Measurements from ENCODE around the gene TMSB4X. TPM values are rescaled to one million over a fixed set of nuclear protein-coding genes. Genes with fewer than 3 reads are reported as not detected.

Gene TMSB4X
- total and polyA plus RNA-seq, 2 of the 13 experiments (the other 11 are each of a cell fraction or from before 2014, with no cell fraction given): 10.5 to 29.6 TPM

GRCh38 chrX:12954376-12954775 is 20.5 kb upstream of the TMSB4X start:
- BruUV-seq (replicated peaks): no TSS peak
- Histone ChIP-seq H3K9ac (ENCODE audit: insufficient read depth, low read depth, low read length) (no peak overlapping the region), H3K36me3 (replicated peaks in 1 of 2; ENCODE audit: control insufficient read depth in 1 of 2, insufficient read depth in 2 of 2, low read length in 2 of 2) (no peaks in the 10 kb centered on the region), H3K4me1 (ENCODE audit: insufficient read depth, low read length) (peaks cover 36% of the 10 kb centered on the region), H3K27me3 (ENCODE audit: control insufficient read depth in 1 of 2, insufficient read depth in 2 of 2, low read length in 2 of 2) (no peaks in the 10 kb centered on the region), H4K20me1 (ENCODE audit: insufficient read depth, low read length) (no peaks in the 10 kb centered on the region), H3K9me3 (ENCODE audit: low read length) (no peaks in the 10 kb centered on the region), H3K79me2 (ENCODE audit: insufficient read depth, low read length) (no peaks in the 10 kb centered on the region), H3K4me3 (replicated peaks in 1 of 3; ENCODE audit: insufficient read depth in 1 of 3, low read depth in 2 of 3, low read length in 3 of 3) (no peak overlapping the region), H2AFZ (ENCODE audit: low read length) (no peak overlapping the region), H3K4me2 (ENCODE audit: low read depth, low read length) (no peak overlapping the region), H3K27ac (ENCODE audit: extremely low read length, insufficient read depth, low read length) (no peak overlapping the region)
- 96% methylated on average over 8 of the region's 9 CpGs for WGBS (ENCODE audit: low lambda C conversion rate)
- FAIRE-seq (no peak), ATAC-seq (no peak), DNase-seq (ENCODE audit: low spot score) (no peak)
- CTCF ChIA-PET (ENCODE audit: low intra/inter-chr PET ratio, low total read pairs): no interaction called here
- POLR2A ChIA-PET: no interaction called here
- in situ Hi-C loops (cut with HindIII; ENCODE audit: extremely low pct_ligation_motif_present, low pct_unique_long_range_greater_than_20kb): loop anchor here (10.0 kb wide), 1 partner anchor 540 kb away; no protein-coding TSS in a partner anchor
- intact Hi-C loops (cut with micrococcal nuclease; ENCODE audit: unreplicated experiment): no loop called here
- TF ChIP-seq, protein P1, sequence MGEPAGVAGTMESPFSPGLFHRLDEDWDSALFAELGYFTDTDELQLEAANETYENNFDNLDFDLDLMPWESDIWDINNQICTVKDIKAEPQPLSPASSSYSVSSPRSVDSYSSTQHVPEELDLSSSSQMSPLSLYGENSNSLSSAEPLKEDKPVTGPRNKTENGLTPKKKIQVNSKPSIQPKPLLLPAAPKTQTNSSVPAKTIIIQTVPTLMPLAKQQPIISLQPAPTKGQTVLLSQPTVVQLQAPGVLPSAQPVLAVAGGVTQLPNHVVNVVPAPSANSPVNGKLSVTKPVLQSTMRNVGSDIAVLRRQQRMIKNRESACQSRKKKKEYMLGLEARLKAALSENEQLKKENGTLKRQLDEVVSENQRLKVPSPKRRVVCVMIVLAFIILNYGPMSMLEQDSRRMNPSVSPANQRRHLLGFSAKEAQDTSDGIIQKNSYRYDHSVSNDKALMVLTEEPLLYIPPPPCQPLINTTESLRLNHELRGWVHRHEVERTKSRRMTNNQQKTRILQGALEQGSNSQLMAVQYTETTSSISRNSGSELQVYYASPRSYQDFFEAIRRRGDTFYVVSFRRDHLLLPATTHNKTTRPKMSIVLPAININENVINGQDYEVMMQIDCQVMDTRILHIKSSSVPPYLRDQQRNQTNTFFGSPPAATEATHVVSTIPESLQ (CRISPR knock-in tag; conservative IDR thresholded peaks at IDR 0.05): no peak
- TF ChIP-seq, protein P2, sequence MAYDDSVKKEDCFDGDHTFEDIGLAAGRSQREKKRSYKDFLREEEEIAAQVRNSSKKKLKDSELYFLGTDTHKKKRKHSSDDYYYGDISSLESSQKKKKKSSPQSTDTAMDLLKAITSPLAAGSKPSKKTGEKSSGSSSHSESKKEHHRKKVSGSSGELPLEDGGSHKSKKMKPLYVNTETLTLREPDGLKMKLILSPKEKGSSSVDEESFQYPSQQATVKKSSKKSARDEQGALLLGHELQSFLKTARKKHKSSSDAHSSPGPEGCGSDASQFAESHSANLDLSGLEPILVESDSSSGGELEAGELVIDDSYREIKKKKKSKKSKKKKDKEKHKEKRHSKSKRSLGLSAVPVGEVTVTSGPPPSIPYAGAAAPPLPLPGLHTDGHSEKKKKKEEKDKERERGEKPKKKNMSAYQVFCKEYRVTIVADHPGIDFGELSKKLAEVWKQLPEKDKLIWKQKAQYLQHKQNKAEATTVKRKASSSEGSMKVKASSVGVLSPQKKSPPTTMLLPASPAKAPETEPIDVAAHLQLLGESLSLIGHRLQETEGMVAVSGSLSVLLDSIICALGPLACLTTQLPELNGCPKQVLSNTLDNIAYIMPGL (CRISPR knock-in tag; IDR thresholded peaks at IDR 0.05; ENCODE audit: borderline replicate concordance in 1 of 2, low read depth in 1 of 2): no peak
- no peak for TF ChIP-seq BRD4 (CRISPR knock-in tag; IDR thresholded peaks at IDR 0.05)
- no peak for TF ChIP-seq KLF13 (CRISPR knock-in tag; IDR thresholded peaks at IDR 0.05)
- TF ChIP-seq CBX2 (IDR thresholded peaks at IDR 0.05; ENCODE audit: low read depth, low read length): no peak
- TF ChIP-seq CBX2 (CRISPR knock-in tag; IDR thresholded peaks at IDR 0.05; ENCODE audit: low read depth): no peak
- TF ChIP-seq RFX5 (IDR thresholded peaks at IDR 0.05; ENCODE audit: low read depth, low read length): no peak
- no peak for TF ChIP-seq MEF2D (CRISPR knock-in tag; IDR thresholded peaks at IDR 0.05)
- no peak for TF ChIP-seq ATM (IDR thresholded peaks at IDR 0.05; ENCODE audit: borderline replicate concordance)
- TF ChIP-seq, protein P3, sequence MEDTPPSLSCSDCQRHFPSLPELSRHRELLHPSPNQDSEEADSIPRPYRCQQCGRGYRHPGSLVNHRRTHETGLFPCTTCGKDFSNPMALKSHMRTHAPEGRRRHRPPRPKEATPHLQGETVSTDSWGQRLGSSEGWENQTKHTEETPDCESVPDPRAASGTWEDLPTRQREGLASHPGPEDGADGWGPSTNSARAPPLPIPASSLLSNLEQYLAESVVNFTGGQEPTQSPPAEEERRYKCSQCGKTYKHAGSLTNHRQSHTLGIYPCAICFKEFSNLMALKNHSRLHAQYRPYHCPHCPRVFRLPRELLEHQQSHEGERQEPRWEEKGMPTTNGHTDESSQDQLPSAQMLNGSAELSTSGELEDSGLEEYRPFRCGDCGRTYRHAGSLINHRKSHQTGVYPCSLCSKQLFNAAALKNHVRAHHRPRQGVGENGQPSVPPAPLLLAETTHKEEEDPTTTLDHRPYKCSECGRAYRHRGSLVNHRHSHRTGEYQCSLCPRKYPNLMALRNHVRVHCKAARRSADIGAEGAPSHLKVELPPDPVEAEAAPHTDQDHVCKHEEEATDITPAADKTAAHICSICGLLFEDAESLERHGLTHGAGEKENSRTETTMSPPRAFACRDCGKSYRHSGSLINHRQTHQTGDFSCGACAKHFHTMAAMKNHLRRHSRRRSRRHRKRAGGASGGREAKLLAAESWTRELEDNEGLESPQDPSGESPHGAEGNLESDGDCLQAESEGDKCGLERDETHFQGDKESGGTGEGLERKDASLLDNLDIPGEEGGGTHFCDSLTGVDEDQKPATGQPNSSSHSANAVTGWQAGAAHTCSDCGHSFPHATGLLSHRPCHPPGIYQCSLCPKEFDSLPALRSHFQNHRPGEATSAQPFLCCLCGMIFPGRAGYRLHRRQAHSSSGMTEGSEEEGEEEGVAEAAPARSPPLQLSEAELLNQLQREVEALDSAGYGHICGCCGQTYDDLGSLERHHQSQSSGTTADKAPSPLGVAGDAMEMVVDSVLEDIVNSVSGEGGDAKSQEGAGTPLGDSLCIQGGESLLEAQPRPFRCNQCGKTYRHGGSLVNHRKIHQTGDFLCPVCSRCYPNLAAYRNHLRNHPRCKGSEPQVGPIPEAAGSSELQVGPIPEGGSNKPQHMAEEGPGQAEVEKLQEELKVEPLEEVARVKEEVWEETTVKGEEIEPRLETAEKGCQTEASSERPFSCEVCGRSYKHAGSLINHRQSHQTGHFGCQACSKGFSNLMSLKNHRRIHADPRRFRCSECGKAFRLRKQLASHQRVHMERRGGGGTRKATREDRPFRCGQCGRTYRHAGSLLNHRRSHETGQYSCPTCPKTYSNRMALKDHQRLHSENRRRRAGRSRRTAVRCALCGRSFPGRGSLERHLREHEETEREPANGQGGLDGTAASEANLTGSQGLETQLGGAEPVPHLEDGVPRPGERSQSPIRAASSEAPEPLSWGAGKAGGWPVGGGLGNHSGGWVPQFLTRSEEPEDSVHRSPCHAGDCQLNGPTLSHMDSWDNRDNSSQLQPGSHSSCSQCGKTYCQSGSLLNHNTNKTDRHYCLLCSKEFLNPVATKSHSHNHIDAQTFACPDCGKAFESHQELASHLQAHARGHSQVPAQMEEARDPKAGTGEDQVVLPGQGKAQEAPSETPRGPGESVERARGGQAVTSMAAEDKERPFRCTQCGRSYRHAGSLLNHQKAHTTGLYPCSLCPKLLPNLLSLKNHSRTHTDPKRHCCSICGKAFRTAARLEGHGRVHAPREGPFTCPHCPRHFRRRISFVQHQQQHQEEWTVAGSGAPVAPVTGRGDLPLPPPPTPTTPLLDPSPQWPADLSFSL (CRISPR knock-in tag; IDR thresholded peaks at IDR 0.05): no peak
- TF ChIP-seq ZNF101 (CRISPR knock-in tag; IDR thresholded peaks at IDR 0.05; ENCODE audit: borderline replicate concordance, low read depth): no peak
- no peak for TF ChIP-seq ZNF550 (CRISPR knock-in tag; IDR thresholded peaks at IDR 0.05; ENCODE audit: borderline replicate concordance)
- no peak for TF ChIP-seq SMARCC2 (IDR thresholded peaks at IDR 0.05)
